HL-60/S4 treated with retinoic acid at 250 ng/mL for 4 days and 3 days (cell line): Measurements from ENCODE around the gene NSG1.

Experiments used
- in situ Hi-C: fragments of 300-500 bp; cut with MboI; formaldehyde crosslinking; loops from 2 replicates; pipeline ENCODE4 v1.7.0; 2022; ENCODE audit warnings: low sequenced_read_pairs

NSG1 gene

GRCh38 chr4:4428966-4429875 is 42.3 kb downstream of the NSG1 start:
- in situ Hi-C loops, result no loop called here

GRCh38 chr4:4430492-4431195 is 43.7 kb downstream of the NSG1 start:
- in situ Hi-C loops, result no loop called here

GRCh38 chr4:4432341-4433125 is 45.6 kb downstream of the NSG1 start:
- in situ Hi-C loops, result no loop called here

GRCh38 chr4:4433941-4434340 is 47.0 kb downstream of the NSG1 start:
- in situ Hi-C loops, result no loop called here

GRCh38 chr4:4436244-4436823 is 49.4 kb downstream of the NSG1 start:
- in situ Hi-C loops, result no loop called here

GRCh38 chr4:4437798-4438470 is 51.0 kb downstream of the NSG1 start:
- in situ Hi-C loops, result no loop called here

- in situ Hi-C loops, result no loop called here
Observed at GRCh38 chr4:4438891-4439290, 52.0 kb downstream of the NSG1 start.

- in situ Hi-C loops, result no loop called here
Observed at GRCh38 chr4:4439782-4440181, 52.9 kb downstream of the NSG1 start.

- in situ Hi-C loops, result no loop called here
Observed at GRCh38 chr4:4440333-4441061, 53.6 kb downstream of the NSG1 start.

GRCh38 chr4:4443821-4444220 is 56.9 kb downstream of the NSG1 start:
- in situ Hi-C loops, result no loop called here

GRCh38 chr4:4446434-4446833 is 59.5 kb downstream of the NSG1 start:
- in situ Hi-C loops, result no loop called here

- in situ Hi-C loops, result no loop called here
Observed at GRCh38 chr4:4455210-4455865, 68.4 kb downstream of the NSG1 start.

GRCh38 chr4:4456351-4456750 is 69.4 kb downstream of the NSG1 start:
- in situ Hi-C loops, result no loop called here

GRCh38 chr4:4456816-4457578 is 70.1 kb downstream of the NSG1 start:
- in situ Hi-C loops, result no loop called here

- in situ Hi-C loops, result no loop called here
Observed at GRCh38 chr4:4457803-4458553, 71.1 kb downstream of the NSG1 start.

GRCh38 chr4:4459181-4459580 is 72.3 kb downstream of the NSG1 start:
- in situ Hi-C loops, result no loop called here

- in situ Hi-C loops, result no loop called here
Observed at GRCh38 chr4:4460759-4461158, 73.9 kb downstream of the NSG1 start.

- in situ Hi-C loops, result no loop called here
Observed at GRCh38 chr4:4461178-4461577, 74.3 kb downstream of the NSG1 start.
